Measurements from ENCODE around the gene PDCD5.

The PDCD5 gene

DNA sequence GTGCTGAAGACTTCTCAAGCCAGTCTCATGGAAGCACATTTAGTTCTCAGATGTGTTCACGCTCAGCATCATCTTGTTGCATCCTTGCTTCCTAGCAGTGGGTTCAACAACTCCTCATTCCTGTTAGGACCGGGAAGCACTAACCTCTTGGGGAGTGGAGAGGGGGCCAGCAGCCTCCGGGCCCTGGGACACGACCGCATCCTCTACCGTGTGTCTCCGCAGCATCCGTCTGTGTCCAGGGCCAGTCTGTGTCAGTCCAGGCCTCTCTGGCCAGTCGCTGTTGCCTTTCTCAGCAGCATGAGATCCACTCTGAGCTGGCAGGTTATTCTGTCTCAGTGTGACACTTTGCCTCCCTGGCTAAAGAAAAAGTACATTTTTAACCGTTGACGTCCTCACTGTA is 17.0 kb downstream of the PDCD5 start:
- TF ChIP-seq, protein P1, sequence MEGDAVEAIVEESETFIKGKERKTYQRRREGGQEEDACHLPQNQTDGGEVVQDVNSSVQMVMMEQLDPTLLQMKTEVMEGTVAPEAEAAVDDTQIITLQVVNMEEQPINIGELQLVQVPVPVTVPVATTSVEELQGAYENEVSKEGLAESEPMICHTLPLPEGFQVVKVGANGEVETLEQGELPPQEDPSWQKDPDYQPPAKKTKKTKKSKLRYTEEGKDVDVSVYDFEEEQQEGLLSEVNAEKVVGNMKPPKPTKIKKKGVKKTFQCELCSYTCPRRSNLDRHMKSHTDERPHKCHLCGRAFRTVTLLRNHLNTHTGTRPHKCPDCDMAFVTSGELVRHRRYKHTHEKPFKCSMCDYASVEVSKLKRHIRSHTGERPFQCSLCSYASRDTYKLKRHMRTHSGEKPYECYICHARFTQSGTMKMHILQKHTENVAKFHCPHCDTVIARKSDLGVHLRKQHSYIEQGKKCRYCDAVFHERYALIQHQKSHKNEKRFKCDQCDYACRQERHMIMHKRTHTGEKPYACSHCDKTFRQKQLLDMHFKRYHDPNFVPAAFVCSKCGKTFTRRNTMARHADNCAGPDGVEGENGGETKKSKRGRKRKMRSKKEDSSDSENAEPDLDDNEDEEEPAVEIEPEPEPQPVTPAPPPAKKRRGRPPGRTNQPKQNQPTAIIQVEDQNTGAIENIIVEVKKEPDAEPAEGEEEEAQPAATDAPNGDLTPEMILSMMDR (IDR thresholded peaks at IDR 0.05) = no peak

DNA sequence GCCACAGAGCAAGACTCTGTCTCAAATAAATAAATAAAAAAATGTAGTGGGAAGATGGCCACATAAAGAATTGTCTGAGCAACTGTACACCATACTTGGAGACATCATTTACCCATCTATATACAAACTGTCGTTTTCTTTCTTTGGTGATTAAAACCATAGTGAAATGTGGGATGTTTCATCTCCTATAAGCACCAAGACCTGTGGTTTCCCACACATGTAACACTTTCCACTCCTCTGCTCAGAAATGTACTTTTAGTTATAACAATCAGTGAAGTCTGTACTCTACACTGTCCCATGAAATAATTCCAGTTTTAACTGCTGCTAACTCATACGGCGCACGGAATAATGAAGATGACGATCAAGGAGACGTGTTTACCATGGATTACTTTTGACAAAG is 18.3 kb downstream of the PDCD5 start:
- TF ChIP-seq, protein P1 (IDR thresholded peaks at IDR 0.05) = no peak

DNA sequence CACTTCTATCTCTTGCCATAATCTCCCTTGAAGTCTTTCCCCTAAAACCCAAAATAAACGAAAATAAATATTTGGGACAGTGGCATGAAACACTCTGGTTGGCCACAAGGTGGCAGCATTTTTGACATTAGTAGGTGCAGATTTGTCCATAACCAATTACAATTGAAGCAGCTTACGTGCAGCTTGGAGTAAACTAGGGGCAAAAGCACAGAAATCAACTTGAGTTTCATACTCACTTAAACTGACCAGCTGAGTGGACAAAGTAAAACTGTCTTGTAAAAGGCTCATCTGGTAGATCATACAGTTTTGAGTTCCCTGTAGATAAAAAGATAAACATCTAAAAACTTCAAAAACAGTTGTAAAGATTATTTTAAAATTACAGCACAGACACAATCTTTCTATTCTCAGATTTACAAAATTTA is 18.8 kb downstream of the PDCD5 start:
- TF ChIP-seq, protein P1 (IDR thresholded peaks at IDR 0.05) = peak; percentile 81

DNA sequence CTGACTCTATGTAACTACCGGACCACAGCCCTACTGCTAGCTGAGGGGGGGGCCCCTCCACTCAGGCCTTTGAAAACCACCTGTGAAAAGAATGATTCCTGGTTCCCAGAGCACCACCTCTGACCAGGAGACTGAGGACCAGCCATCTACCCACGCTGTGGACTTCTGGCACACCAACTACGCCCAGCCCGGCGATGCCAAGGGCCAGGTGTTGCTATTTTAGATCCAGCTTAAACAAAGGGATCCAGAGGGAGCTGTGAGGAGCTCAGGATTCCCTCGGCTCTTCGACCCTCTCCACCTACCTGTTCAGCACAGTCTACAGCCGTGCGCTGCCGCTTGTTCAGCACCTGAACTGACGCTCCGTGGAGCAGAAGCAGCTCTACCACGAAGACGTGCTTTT is 23.0 kb downstream of the PDCD5 start:
- TF ChIP-seq, protein P1 (IDR thresholded peaks at IDR 0.05) = no peak

DNA sequence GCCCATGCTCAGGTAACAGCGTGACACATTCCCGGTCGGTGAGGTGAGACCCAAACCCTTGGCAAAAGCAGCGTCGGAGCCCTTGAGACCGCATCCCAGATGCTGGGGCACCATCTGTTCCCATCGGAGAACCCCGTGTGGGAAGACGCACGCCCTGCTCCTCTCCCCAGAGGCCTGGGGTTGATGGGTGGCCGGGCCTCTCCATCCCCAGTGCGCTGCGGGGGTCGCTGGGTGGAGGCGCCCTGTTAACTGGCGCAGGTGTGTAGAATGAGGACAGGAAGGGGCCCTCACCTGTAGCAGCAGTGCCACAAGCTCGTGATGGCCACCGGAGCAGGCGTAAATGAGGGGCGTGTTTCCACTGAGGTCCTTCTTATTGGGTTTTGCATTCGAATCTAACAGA is 24.6 kb downstream of the PDCD5 start:
- TF ChIP-seq, protein P1 (IDR thresholded peaks at IDR 0.05) = no peak

DNA sequence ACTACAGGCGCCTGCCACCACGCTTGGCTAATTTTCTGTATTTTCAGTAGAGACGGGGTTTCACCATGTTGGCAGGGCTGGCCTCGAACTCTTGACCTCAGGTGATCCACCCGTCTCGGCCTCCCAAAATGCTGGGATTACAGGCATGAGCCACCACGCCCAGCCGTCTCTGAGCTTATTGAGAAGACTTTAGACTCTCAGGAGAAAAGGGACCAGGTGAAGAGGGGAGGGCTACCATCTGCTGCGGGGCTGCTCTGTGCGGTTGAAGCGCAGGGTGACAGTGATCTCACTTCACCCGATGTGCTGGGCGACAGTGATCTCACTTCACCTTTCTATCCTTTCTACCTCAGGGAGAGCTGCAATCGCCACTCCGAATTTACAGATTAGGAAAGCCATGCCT is 25.3 kb downstream of the PDCD5 start:
- TF ChIP-seq, protein P1 (IDR thresholded peaks at IDR 0.05) = no peak

DNA sequence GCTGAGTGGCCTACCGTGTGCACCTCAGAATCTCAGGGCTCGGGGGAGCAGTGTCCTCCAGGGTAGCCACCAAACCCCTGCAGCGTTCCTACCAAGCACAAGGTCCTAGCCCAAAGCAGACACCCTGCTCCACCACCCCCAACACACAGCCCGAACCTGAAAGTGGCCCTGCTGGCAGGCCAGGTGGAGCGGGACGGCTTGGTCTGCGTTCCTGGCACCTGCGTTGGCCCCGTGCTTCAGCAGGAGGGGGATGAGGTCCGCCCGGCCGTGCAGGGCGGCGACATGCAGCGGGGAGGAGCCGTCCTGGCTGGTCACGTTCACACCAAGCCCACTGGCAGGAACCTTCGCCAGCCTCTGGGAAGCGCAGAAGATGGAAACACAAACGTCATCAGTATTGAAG is 26.5 kb downstream of the PDCD5 start:
- TF ChIP-seq, protein P1 (IDR thresholded peaks at IDR 0.05) = no peak

DNA sequence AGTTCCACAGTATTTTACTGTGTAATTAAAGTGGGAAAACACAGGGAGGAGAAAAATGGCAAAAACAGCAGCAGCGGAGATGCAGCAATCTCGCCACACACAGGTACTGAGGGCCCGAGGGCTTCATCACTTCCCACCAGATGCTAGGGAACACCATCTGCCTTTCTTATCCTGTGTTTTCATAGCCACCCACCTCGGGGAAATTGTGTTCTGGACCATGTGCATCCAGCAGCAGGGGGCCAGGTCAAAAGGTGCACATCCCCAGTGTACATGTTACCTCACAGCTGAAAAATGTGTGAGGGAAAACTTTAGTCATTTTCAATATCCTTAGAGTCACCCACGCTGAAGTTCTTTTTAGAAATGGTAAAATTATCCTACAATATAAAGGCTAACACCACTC is 30.2 kb downstream of the PDCD5 start:
- TF ChIP-seq, protein P1 (IDR thresholded peaks at IDR 0.05) = no peak

Measured in LNCAP (cell line).